ENCODE results near the gene GPR55.

Gene GPR55

GRCh38 chr2:230916218-230916617 is 8.8 kb downstream of the GPR55 start:
- DNase-seq = no peak

- no peak for DNase-seq
These were observed 9.7 kb downstream of the GPR55 start for GRCh38 chr2:230915319-230915718.

- DNase-seq = no peak
These were observed 10.2 kb downstream of the GPR55 start for GRCh38 chr2:230914886-230915285.

- no peak for DNase-seq
These were observed 11.5 kb downstream of the GPR55 start for GRCh38 chr2:230913406-230914143.

GRCh38 chr2:230912724-230913123 is 12.3 kb downstream of the GPR55 start:
- no peak for DNase-seq

- DNase-seq = no peak
These were observed 13.0 kb downstream of the GPR55 start for GRCh38 chr2:230912046-230912445.

GRCh38 chr2:230910546-230911177 is 14.4 kb downstream of the GPR55 start:
- no peak for DNase-seq

- no peak for DNase-seq
These were observed 15.0 kb downstream of the GPR55 start for GRCh38 chr2:230909841-230910545.

- no peak for DNase-seq
These were observed 16.3 kb downstream of the GPR55 start for GRCh38 chr2:230908595-230909191.

GRCh38 chr2:230908092-230908594 is 16.9 kb downstream of the GPR55 start:
- DNase-seq = no peak

- DNase-seq = no peak
These were observed 17.5 kb downstream of the GPR55 start for GRCh38 chr2:230907361-230908091.

GRCh38 chr2:230906471-230907230 is 18.4 kb downstream of the GPR55 start:
- DNase-seq = no peak

GRCh38 chr2:230905448-230906421 is 19.3 kb downstream of the GPR55 start:
- no peak for DNase-seq

GRCh38 chr2:230904856-230905447 is 20.1 kb downstream of the GPR55 start:
- DNase-seq = no peak

- DNase-seq = no peak
These were observed 21.6 kb downstream of the GPR55 start for GRCh38 chr2:230903231-230904150.

GRCh38 chr2:230902180-230902899 is 22.7 kb downstream of the GPR55 start:
- DNase-seq = no peak

GRCh38 chr2:230901006-230901405 is 24.0 kb downstream of the GPR55 start:
- DNase-seq = no peak

- no peak for DNase-seq
These were observed 24.6 kb downstream of the GPR55 start for GRCh38 chr2:230900336-230900995.
